T-helper 22 cell (primary cell): Measurements from ENCODE around the gene RNF144A.
"Not testable (repeated sequence)": the region's sequence is repeated elsewhere in the genome, so short reads cannot be mapped to it uniquely, and the experiment has no call there.

Experiments
- DNase-seq: peaks from one replicate; pipeline ENCODE4 v3.0.0-alpha.2; 2020; ENCODE audit warnings: low read depth

The RNF144A gene

DNA sequence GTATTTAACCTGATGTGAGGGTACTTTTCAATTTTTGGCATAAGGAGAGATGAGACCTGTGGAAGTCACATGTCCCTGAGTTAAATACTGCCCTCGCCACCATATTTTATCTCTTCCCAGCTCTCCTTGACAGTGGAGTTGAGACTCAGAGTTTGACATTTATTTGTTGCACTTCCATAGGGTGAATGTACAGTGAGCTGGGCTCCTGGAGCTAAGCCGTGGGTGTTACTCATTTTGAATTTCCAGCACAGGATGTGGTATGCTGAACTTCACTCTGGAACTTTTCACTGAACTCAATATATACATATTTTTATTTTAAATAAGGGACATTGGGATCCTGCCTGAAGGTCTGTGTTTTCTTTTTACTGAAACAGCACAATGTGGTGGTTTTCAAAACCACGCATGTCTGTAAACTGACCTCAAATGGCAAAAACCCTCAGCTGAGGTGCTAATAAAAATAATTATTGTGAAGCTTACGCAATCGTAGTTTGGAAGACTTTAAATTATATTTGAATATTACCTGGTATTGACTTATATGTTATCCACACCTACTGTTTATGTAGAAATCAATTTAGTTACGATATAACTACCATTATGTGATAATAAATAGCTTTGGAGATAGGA is 12.1 kb downstream of the RNF144A start:
- DNase-seq: no peak

DNA sequence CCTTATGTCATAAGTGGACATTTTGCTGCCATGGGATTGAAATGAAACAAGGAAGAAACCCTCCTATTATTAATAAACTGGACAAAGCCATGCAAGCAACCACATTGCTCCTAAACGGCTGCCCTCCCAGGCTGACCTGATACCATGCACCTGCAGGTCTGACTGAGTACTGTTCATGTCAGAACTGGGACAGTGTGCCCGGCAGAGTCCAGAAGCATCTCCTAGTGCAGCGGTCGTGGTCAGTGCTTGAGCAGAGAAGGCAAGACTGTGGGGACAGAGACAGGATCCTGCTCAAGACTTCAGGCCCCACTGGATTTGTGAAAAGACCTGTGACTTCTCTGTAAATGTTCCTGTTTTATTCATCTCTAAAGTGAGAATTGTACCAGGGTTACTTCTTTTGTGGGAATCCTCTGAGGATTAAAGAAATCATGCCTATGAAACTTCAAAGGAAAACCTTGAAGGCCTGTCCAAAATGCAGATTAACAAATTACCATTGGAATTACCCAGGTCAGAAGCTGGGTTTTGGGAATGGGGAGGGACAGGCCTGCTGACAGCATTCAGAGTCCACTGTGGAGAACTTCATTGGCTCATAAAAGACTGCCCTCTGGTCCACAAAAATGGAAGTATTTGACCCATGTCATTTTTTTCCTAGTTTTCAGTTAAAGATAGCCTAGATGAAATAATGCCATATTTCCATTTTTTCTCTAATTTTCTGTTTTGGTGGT is 13.9 kb downstream of the RNF144A start:
- DNase-seq: no peak

DNA sequence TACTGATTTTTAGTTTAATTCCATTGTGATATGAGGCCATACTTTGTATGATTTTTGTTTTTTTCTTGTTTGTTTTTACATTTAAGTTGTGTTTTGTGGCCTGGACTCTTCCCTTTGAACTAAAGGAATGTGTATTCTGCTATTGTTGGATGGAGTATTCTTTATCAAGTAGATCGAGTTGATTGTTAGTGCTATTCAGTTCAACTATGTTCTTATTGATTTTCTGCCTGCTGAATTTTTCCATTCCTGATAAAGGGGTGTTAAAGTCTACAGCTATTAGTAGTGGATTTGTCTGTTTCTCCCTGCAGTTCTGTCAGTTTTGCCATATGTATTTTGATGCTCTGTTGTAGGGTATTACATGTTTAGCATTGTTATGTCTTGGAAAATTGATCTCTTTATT is 14.5 kb downstream of the RNF144A start:
- no peak for DNase-seq

DNA sequence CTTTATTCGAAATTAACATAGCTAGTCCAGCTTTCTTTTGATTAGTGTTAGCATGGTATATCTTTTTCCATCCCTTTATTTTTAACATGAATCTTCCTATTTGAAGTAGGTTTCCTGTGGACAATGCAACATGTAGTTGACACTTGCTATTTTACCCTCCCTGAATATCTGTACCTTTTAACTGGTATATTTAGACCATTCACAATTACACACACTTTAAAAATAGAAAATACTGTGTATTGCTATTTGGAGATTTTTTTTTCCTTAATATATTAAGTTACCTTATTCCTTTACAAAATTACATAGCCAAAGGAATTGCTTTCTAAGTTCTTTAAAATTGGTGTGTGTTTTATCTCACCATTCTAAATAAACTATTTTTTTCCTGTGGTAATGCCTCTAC is 15.0 kb downstream of the RNF144A start:
- no peak for DNase-seq

DNA sequence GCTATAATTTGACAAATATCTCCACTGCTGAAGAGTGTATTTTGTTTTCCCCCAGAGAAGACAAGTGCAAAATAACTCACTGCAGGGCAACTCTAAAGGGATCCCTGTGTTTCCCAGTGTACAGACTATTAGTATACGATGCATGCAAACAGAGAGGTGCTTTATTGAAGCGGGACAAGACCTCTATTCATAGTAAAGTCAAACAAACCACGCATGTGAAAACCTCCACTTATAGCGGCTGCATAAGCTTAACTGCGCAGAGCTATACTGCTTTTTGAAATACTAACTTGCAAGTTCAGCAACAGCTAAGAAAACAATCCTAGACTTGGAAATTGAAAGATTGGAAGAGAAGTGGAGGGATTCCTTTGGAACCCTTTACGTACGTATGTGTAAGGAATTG is 15.6 kb downstream of the RNF144A start:
- no peak for DNase-seq

DNA sequence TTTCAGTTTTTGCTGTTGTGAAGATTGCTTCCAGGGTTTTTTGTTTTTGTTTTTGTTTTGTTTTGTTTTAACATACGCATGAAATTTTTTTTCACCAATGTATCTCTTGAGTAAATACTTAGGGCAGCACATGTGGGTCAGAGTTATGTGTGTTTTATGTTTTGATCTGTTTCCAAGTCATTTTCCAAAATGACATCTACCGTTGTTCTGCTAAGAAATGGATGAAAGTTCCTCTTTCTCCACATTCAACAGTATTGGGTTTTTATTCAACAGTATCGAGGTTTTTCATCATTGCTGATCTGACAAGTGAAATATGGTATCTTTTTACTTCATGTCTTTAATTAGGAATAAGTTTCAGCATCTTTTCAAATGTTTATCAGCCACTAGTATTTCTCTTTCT is 16.7 kb downstream of the RNF144A start:
- DNase-seq: no peak

DNA sequence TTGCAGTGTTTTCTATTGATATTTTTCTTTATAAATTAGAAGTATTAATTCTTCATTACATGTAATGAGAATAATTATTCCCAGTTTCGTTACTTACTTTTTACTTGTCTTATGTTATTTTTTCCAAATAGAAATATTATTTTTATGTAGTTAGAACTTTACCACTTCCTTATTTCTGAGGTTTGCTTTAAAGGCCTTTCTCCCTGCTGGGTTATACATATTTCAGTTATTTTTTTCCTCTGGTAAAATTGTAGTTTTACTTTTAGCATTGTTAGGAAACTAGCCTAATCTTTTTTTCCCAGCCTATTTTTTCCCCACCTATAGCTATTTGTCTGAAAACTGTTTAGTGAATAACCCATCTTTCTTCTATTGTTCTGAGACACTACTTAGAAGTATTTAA is 17.1 kb downstream of the RNF144A start:
- DNase-seq: no peak

DNA sequence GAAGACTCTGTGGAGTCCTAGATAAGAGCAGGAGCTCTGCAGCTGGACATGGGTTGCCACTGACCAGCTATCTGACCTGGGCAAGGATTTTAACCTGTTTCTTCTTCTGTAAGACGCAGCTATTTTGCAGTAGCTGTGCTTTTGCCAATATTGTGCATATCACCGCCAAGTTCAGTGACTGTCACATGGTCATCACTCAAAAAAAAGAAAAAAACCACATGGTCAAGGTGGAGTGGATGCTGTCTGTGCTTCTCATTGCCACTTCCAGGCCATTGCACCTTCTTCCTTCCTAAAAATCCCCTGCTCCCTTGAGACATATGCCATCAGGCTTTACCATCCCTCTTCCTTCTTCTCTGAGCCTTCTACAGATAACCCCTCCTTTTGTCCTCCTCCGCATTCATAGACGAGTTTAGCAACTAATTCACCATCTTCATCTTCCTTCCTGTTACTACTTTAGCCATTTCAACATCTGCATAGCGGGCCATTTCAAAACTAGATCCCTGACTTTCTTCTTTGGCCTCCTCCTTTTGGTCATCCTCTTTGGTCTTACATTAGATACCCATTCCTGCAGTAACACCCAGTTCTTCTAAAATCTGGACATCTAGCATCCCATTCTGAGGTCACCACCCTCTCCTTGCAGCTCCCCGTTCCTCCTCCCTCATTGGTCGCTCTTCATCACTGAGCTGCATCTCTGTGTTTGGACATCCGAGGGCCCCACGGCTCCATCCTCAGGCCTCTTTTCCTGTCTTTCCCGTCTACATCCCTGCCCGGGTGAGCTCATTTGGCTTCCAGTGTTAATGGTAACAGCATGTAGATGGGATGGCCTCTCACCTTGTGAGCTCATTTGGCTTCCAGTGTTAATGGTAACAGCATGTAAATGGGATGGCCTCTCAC is 17.8 kb downstream of the RNF144A start:
- DNase-seq: no peak

DNA sequence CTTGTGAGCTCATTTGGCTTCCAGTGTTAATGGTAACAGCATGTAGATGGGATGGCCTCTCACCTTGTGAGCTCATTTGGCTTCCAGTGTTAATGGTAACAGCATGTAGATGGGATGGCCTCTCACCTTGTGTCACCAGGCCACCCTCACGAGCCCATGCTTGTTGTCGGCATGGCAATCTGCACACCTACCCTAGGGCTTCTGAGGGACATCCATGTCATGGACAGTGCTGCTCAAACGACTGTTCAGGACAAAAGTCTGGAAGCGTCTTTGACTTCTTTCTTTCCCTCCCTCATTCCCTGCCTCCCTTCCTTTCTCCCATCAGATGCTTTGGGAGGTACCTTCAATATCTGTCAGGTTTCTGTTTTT is 18.4 kb downstream of the RNF144A start:
- DNase-seq: not testable (repeated sequence)

DNA sequence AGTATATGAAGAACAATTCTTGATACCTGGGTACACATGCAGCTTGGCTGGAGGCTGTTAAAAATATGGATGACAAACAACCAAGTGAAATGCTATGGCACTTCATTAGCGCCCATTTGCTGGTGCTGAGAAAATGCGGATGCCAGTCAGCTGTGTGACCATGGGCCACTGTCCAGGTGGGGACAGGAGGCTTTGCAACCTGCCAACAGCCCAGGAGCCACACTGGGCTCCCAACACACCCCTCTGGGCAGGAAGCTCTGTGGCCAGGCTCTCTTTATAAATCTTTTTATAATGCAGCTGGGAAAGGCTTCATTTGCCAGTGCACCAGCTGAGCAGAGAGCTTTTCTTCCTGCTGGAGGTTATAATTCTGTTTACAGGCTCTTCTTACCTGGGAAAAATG is 19.9 kb downstream of the RNF144A start:
- DNase-seq: no peak

DNA sequence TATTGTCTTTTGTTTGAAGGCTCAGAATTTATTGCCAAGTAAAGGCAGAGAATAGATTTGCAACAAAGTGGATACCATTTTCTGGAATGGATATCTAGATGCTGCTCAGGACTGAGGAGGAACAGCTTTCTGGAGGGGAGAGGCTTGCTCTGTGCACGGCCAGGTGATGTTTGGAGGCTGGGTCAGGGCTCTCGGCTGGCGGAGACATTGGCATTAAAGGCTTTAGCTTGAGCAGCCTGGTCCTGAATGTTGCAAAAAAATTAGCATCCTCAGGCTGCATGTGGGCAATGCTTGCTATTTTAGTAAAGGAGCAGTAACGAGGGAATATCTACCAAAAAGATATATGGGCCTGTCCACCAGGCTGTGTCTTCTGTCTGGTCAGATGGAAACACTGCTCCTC is 20.4 kb downstream of the RNF144A start:
- DNase-seq: no peak

DNA sequence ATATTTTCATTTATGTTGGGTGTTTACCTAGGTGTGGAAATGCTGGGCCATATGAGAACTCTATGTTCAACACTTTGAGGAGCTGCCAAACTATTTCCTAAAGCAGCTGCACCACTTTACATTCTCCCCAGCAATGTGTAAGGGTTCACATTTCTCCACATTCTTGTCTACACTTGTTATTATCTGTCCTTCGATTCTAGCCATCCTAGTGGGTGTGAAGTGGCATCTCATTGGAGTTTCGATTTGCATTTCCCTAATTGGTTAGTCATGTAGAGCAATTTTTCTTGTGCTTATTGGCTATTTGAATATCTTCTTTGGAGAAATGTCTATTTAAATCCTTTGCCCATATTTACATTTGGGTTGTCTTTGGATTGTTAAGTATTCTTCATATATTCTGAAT is 21.9 kb downstream of the RNF144A start:
- no peak for DNase-seq

DNA sequence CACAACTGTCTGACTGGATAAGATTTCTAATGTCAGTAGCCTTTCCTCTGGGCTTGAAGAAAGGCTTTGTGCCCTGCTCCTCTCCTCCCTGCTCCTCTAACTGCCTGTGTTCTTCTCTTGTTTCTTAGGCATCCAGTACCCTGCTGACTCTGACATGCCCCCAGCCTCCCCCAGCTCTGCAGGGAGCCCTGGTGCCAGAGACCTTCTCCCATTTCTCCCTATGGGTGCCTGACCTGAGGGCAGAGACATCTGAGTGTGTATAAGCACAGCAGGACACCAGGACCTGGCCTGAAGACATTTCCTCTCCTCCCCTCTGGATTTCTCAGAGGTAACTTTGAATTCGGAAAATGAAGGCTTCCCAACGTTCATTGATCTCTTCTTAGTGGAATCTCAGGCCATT is 23.6 kb downstream of the RNF144A start:
- DNase-seq: no peak

DNA sequence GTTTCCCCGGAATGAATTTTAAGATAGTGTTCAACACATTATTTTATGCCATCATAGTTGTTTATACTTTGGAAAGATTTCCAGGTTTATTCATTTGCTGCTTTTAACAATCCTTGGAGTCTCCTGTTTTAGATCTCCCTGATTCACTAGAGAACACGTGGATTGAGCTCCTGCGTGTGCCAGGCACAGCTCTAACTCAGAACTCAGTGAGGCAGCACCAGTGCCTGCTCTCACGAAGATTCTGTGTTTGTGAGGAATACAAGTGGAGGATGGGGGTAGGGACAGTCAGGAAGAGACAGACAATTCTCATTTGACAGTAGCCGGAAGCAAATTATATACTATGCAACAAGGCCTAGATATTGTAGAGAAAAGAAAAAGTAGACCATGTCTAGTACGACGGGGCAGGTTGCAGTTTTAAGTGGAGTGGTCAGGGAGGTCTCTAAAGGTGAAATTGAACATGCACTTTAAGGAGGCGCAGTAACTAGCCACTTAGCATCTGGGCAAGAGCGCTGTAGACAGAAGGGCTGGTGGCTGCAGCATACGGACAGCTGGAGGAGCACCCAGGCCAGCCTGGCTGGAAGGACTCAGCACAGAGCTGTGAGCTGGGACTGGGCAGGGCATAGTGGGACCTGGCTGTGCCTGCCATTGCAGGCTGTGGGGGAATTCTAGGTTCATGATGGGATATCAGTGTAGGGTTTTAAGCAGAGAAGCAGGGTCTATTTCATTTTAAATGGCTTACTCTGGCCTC is 24.3 kb downstream of the RNF144A start:
- no peak for DNase-seq

DNA sequence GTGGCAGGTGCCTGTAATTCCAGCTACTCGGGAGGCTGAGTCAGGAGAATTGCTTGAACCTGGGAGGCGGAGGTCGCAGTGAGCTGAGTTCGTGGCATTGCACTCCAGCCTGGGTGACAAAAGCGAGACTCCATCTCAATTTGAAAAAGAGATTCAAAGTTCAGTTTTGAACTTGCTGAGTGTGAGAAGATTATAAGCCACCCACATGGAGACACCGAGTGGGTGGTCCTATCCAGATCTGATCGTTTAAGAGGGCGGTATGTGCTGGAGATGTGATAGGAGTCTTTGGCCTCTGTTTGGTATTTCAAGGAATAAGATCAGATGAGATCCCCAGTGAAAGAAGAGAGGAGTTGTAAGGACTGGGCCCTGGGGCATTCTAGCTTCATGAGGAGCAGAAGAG is 25.6 kb downstream of the RNF144A start:
- no peak for DNase-seq

DNA sequence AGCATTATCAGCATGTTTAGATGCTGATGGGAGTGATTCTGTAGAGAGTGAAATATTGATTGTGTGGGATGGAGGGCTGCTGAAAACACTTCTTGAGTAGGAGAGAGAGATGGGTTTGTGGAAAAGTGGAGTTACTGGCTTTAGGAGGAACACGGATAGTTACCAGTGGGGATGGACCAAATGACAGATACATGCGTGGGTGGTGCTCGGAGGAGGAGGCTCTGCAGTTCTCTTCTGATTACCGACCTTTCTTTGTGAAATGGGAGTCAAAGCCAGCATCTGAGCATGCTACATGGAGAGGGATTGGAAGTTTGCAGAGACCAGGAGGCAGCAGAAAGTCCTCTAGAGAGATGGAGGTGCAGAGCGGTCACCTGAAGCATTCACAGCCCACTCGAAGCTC is 26.3 kb downstream of the RNF144A start:
- DNase-seq: no peak

DNA sequence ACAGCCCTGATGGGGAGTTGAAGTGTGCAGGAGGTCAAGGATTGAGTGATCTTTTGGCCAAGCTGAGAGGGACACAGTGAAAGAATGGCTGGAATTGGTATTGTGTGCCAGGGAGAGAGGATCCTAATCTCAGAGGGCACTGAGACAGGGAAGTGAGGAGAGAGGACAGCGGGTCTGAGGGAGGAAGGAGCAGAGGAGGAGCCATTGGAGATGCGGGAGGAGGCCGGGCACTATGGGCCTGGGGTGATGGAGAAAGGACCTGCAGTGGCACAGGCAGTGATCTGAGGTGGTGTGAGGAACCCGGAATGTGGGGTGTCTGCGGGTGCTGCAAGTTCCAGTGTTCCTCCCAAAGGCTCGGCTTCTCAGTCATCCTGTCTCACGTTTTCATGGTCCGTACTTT is 26.8 kb downstream of the RNF144A start:
- DNase-seq: no peak

DNA sequence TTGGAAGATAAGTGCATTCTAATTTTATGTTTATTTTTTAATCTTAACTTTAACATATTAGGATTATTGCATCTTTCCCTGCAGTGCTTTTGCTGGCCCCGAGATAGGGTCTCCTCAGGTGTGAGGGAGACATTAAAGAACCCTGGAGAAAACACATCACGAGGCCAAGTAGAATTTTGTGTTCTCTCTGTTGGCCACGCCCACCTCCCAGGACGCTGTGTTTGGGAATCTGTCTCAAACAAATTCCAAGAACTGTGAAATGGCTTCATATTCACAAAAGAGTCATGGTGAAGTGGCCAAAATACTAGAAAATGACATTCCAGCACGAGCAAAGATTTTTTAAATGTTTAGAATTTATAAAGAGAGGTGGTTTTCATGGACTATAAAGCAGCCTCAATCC is 27.3 kb downstream of the RNF144A start:
- DNase-seq: no peak

DNA sequence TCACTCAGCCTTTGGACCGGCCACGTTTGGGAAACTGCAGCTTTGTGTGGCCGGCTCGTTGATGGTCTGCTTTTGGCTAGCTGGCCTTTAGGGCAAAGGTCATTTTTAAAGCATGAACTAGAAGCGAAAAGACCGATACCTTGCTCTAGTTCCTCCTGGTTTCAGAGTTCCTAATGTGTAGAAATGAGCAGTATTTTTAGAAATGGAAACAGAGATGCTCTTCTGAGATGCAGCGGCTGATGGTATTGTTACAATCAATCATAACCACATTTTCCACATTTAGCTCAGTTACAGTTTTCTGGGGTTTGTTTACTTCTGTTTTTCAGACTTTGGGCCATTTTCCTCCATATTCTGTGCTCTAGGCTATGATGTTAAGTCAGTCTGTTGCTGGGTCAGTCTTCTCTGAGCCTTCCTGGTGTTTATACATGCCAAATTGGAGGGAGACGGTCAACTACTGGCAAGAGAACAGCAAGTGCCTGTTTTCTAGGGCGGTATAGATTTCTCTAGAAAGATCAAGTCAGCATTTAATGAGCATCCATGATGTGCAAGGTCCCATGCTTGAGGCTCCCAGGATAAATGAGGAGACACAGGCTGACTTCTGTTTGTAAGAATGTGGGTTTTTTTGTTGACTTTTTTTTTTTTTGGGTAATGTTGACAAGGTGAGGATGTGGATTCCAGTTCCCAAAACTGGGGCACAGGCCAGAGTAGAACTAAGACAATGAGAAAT is 28.0 kb downstream of the RNF144A start:
- no peak for DNase-seq

DNA sequence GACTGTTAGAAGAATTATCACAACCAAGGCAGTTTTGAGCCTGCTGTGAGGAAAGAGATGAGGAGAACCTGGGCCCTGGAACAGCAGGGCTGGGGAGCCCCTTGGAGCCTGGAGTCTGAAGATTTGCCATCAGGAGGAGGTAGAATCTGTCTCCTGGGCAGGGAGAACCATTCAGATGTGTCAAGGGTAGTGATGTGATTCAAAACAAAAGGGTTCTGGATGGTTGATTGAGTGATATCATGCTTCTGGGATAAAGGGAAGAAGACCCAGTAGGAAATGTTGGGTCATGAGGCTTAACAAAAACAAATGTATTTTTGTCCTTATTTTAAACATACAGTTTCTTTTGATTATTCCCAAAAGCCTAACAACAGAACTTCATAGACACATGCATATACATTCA is 28.6 kb downstream of the RNF144A start:
- DNase-seq: no peak

DNA sequence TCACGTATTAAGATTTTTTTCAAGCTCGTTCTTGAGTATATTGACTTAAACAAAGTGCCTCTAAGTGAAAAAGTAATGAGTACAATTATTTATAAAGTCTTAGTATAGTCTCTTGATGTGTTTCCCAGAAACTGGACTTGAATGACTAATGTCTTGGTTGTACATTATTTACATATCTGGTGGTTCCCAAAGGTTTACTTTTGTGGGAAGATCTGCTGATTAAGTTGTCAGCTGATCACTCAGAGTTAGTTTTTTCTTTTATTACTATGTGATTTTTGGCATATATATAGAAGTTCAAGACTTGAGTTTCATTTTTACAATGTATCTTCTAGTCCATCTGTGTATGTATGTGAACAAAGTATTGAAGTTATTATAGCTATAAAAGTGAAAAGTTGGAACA is 29.5 kb downstream of the RNF144A start:
- DNase-seq: no peak
